GM18499 (cell line): Measurements from ENCODE around the gene SORBS2.

Experiments used
- ATAC-seq: cut with Tn5 transposase; IDR thresholded peaks from one replicate; pipeline ENCODE4 v1.9.1; 2021; ENCODE audit warnings: moderate number of reproducible peaks; ENCODE audit not compliant: insufficient read depth, unreplicated experiment

The SORBS2 gene

GRCh38 chr4:185836241-185837084 lies 24.5 kb upstream of the SORBS2 start:
- no peak for ATAC-seq

- ATAC-seq, result no peak
Observed at GRCh38 chr4:185835814-185836213, 23.8 kb upstream of the SORBS2 start.

DNA sequence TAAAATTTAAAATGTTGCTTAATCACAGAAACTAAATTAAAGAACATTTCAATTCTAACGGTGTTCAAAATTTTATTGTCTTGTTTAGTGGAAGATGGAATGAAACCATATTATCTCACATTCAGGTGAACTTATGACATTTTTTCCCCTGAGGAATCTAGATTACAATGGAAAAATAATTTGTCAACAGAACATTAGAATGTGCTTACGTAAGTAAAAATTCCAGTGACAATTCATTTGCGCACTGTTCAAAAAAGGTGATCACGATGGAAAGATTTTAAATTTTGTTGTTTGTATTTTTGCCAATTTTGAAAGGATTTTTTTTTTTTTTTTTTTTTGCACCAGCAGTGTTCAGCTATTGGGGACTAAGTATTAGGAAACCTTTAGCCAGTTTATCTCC lies 23.3 kb upstream of the SORBS2 start:
- no peak for ATAC-seq

- ATAC-seq, result no peak
Observed at GRCh38 chr4:185834778-185835177, 22.8 kb upstream of the SORBS2 start.

DNA sequence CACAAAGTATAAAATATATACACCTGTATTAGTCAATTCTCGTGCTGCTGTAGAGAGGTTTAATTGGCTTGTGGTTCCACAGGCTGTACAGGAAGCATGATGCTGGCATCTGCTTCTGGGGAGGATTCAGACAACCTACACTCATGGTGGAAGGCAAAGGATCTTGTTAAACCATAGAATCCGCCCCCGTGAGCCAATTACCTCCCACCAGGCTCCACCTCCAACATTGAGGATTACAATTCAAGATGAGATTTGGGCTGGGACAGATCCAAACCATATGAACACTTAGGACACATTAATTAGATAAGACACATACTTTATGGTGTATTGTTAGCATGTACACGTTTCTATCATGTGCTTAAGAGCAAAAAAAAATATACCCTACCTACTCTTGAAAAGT lies 22.1 kb upstream of the SORBS2 start:
- no peak for ATAC-seq

GRCh38 chr4:185833055-185833598 lies 21.1 kb upstream of the SORBS2 start:
- no peak for ATAC-seq

GRCh38 chr4:185831125-185831815 lies 19.3 kb upstream of the SORBS2 start:
- no peak for ATAC-seq

GRCh38 chr4:185830263-185830994 lies 18.4 kb upstream of the SORBS2 start:
- no peak for ATAC-seq

GRCh38 chr4:185826381-185826780 lies 14.4 kb upstream of the SORBS2 start:
- ATAC-seq, result no peak

GRCh38 chr4:185825737-185826136 lies 13.7 kb upstream of the SORBS2 start:
- no peak for ATAC-seq

DNA sequence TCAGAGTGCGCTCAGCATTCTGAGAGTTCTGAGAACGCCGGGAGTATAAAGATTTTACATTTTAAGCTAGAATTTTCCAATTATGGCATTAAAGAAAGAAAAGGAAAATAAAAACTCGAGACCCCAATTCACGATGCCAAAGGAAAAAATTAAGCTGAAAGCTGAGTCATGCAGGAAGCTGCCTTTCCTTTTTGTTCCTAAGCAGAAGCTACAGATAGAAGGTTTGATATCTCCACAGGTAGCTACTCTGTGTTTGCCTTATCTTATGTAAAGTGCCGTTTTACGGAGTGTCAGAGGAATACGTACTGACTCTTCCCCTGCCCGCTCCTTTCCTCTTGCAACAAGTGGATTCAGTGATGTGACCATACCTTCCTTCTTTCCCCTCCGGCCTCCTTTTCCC lies 10.8 kb upstream of the SORBS2 start:
- ATAC-seq, result no peak

GRCh38 chr4:185821029-185821419 lies 9.0 kb upstream of the SORBS2 start:
- ATAC-seq, result no peak

GRCh38 chr4:185820146-185821028 lies 8.4 kb upstream of the SORBS2 start:
- ATAC-seq, result no peak

- no peak for ATAC-seq
Observed at GRCh38 chr4:185819144-185819543, 7.2 kb upstream of the SORBS2 start.

GRCh38 chr4:185817403-185817818 lies 5.4 kb upstream of the SORBS2 start:
- no peak for ATAC-seq

DNA sequence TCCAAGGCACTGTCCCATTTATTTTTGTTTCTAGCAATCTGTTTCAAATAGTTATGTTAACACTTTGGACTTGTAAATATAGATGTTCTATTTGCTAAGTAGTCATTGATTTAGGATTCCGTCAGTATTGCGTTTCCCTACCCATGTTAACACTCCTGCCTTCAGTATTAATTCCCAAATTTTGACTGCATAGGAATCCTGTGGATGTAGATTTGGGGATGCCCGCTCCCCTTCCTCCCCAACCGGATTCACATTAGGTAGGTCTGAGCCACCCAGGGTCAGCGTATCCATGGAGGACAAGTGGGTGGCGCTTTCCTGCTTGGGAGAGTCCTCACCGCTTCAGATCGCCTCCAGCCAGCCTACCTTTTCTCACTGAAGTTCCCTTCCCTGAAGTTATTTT lies 1.1 kb upstream of the SORBS2 start:
- no peak for ATAC-seq

DNA sequence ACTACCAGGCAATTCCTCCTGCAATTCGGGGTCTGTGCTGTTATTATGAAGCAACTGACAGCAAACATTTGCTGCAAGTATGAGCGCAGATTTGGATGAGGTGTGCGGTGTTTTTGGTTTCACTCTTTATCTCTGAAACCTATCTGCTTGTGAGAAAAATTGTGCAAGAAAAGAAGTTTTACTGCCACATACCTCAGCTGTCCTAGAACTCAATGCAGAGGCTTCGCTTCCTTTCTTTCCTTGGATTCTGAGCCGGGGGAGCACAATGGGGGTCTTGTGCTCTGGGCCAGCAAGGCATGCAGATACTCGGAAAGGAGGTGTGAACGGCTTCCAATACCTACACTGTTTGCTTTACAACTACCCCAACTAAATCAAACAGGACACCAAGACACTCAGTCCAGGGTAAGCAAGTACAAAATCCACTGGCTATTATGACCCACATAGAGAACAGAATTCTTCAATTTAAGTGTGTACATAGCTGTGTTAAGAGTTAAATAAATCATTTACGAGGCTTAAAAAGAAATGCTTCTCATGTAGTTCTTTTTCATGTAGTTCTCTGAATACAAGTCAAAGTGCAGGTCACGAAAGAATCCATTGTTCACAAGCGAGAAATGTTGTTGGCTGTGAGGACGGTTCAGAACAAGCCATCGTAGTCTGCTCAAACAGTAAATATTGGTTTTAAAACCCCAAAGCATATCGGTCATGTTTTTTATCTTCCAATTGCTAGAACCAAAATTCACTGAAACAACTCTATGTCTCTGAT lies 1.1 kb downstream of the SORBS2 start:
- ATAC-seq, result no peak

GRCh38 chr4:185809533-185810071 lies 2.4 kb downstream of the SORBS2 start:
- no peak for ATAC-seq

DNA sequence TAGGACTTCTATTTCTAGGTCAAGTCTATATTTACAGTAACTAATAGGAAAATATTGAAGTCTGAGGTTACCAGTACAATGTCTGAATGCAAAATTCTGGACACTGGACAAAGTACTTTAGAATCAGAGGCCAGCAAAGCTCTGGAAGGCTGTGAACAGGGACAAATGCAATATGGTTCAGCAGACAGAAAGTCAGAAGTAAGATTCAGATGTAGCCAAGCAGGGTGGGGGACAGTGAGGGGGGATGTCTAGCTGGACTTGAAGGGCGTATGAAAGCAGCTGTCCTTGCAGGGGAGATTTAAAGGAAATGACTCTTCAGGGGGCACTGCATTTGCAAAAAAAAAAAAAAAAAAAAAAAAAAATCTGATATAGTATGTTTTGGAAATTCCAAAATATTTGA lies 2.9 kb downstream of the SORBS2 start:
- ATAC-seq, result no peak
